A673 (cell line): ENCODE measurements around the gene ZBTB8A. TPM values are rescaled to one million over a fixed set of nuclear protein-coding genes. Genes with fewer than 3 reads are reported as not detected.

Experiments
- BruUV-seq: library from RNA; stranded (reverse); fragments of 400-500 nt; replicated peaks from 2 replicates; lab custom pipeline; 2021; lab: Mats Ljungman, UMichigan
- CTCF ChIA-PET: fragments of 300-600 bp; sonication (Branson Sonifier 250); formaldehyde crosslinking; loops from one replicate; lab custom pipeline; 2022; ENCODE audit warnings: antibody characterized with exemption; lab: Charles Lee
- POLR2A ChIA-PET: fragments of 300-600 bp; sonication (Branson Sonifier 250); formaldehyde crosslinking; loops from one replicate; lab custom pipeline; 2022; ENCODE audit warnings: antibody characterized with exemption; ENCODE audit not compliant: low non-redundant PET; lab: Charles Lee
- DNase-seq: peaks from one replicate; pipeline ENCODE4 v3.0.0-alpha.2; 2015; ENCODE audit warnings: low spot score
- H3K27ac ChIP-seq: fragments of 200-600 bp; sonication (generic); 2 replicates; pipeline ENCODE4 v1.5.1; 2016; ENCODE audit warnings: mixed run types, low read depth, mild to moderate bottlenecking, mixed read lengths, antibody characterized with exemption, low read length; ENCODE audit not compliant: poor library complexity, severe bottlenecking
- H3K27me3 ChIP-seq: fragments of 200-600 bp; sonication (generic); replicated peaks from 2 replicates; pipeline ENCODE4 v1.6.1; 2017; ENCODE audit warnings: mixed run types, low read depth, mild to moderate bottlenecking, mixed read lengths, antibody characterized with exemption, low read length; ENCODE audit not compliant: insufficient read depth, poor library complexity
- H3K36me3 ChIP-seq: fragments of 200-600 bp; sonication (generic); 2 replicates; pipeline ENCODE4 v1.6.1; 2016; ENCODE audit warnings: mixed run types, mild to moderate bottlenecking, mixed read lengths, antibody characterized with exemption, low read length; ENCODE audit not compliant: insufficient read depth, poor library complexity, severe bottlenecking
- H3K4me1 ChIP-seq: fragments of 200-600 bp; sonication (generic); 2 replicates; pipeline ENCODE4 v1.6.1; 2017; ENCODE audit warnings: mixed run types, mild to moderate bottlenecking, mixed read lengths, antibody characterized with exemption, low read length; ENCODE audit not compliant: insufficient read depth, poor library complexity, severe bottlenecking
- H3K4me3 ChIP-seq: fragments of 200-600 bp; sonication (generic); 2 replicates; pipeline ENCODE4 v1.5.1; 2016; ENCODE audit warnings: low read depth, mixed run types, mild to moderate bottlenecking, mixed read lengths, low read length; ENCODE audit not compliant: poor library complexity, severe bottlenecking
- H3K9me3 ChIP-seq: fragments of 200-600 bp; sonication (generic); 2 replicates; pipeline ENCODE4 v1.6.1; 2016; ENCODE audit warnings: mixed run types, low read depth, mild to moderate bottlenecking, mixed read lengths, antibody characterized with exemption, low read length; ENCODE audit not compliant: poor library complexity, severe bottlenecking
- CTCF ChIP-seq: fragments of 300-800, 200-600 bp; sonication (generic); conservative IDR thresholded peaks from 2 replicates; pipeline ENCODE4 v1.5.1; 2017; ENCODE audit warnings: low read depth, mild to moderate bottlenecking, antibody characterized with exemption, low read length, moderate library complexity, mixed read lengths
- EZH2 ChIP-seq: fragments of 200-600 bp; sonication (generic); IDR thresholded peaks from 2 replicates; pipeline ENCODE4 v1.6.1; 2017; ENCODE audit warnings: borderline replicate concordance, low read depth, mild to moderate bottlenecking, mixed read lengths, antibody characterized with exemption, low read length; ENCODE audit not compliant: poor library complexity, severe bottlenecking
- intact Hi-C: fragments of 100-400 bp; cut with micrococcal nuclease; formaldehyde crosslinking; loops from one replicate; pipeline ENCODE4 v1.10.0; 2022; ENCODE audit not compliant: unreplicated experiment
- total RNA-seq: library from RNA; stranded (reverse); gene quantifications from 2 replicates; pipeline ENCODE4 v1.2.3, GENCODE V29; 2021

Gene ZBTB8A
- total RNA-seq, 1 experiment from 2014 or later = 6.4 TPM

- intact Hi-C loops = no loop called here
- H3K36me3 ChIP-seq = no peaks in the 10 kb centered on the region
Measured at GRCh38 chr1:32533792-32534327, 5.4 kb upstream of the ZBTB8A start.

GRCh38 chr1:32536117-32536516 lies 3.1 kb upstream of the ZBTB8A start:
- no TSS peak for BruUV-seq

More at GRCh38 chr1:32533792-32534327, 5.4 kb upstream of the ZBTB8A start:
- POLR2A ChIA-PET = no interaction called here
- Histone ChIP-seq H3K27me3 (peaks cover 5% of the 10 kb centered on the region), H3K9me3 (no peaks in the 10 kb centered on the region), H3K27ac (no peak overlapping the region), H3K4me3 (no peak overlapping the region), H3K4me1 (no peaks in the 10 kb centered on the region)
- no peak for TF ChIP-seq EZH2
- no TSS peak for BruUV-seq
- CTCF ChIA-PET = no interaction called here
- no peak for DNase-seq

DNA sequence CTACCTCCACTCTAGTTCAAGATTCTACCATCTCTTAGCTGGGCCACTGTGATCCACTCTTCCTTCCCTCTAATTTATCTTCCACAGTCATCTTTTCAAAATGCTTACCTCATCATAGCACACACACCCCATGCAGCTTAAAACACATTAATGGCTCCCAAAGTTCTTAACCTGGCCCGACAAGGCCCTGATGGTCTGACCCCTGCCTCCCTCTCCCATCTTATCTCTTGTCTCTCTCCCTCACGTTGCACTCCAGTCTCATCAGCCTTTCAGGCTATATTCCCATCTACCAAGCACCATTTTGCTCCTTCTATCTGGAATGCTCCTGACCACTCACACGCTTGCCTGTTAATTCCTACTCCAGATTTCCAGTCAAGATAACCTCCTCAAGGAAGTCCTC lies 2.5 kb upstream of the ZBTB8A start:
- intact Hi-C loops = no loop called here
- TF ChIP-seq CTCF = no peak
- no peak for TF ChIP-seq EZH2
- ChIA-PET CTCF (no interaction called here), POLR2A (interaction anchor here (0.6 kb wide), 1 partner anchor 594 kb away, joined by 4 read pairs; no protein-coding TSS in a partner anchor)
- no peak for DNase-seq
- no peak overlapping the region for H3K4me3 ChIP-seq
- H3K27me3 ChIP-seq = peaks cover 5% of the 10 kb centered on the region
- no peaks in the 10 kb centered on the region for H3K36me3 ChIP-seq
- H3K4me1 ChIP-seq = no peaks in the 10 kb centered on the region
- no TSS peak for BruUV-seq
- no peak overlapping the region for H3K27ac ChIP-seq
- no peaks in the 10 kb centered on the region for H3K9me3 ChIP-seq

More at GRCh38 chr1:32536117-32536516, 3.1 kb upstream of the ZBTB8A start:
- DNase-seq = no peak
- ChIA-PET CTCF (interaction anchor here (0.6 kb wide), 2 partner anchors 15 to 340 kb away, joined by 3 to 4 read pairs; no protein-coding TSS in a partner anchor), POLR2A (interaction anchor here (0.6 to 0.7 kb wide), 2 partner anchors 69 to 593 kb away, joined by 3 to 4 read pairs; no protein-coding TSS in a partner anchor)
- no peak overlapping the region for H3K27ac ChIP-seq
- H3K9me3 ChIP-seq = no peaks in the 10 kb centered on the region
- H3K4me1 ChIP-seq = no peaks in the 10 kb centered on the region
- peaks cover 5% of the 10 kb centered on the region for H3K27me3 ChIP-seq
- no peak overlapping the region for H3K4me3 ChIP-seq
- no peaks in the 10 kb centered on the region for H3K36me3 ChIP-seq
- no peak for TF ChIP-seq CTCF
- TF ChIP-seq EZH2 = no peak
- intact Hi-C loops = no loop called here
